NCI-H524 (cell line): Measurements from ENCODE around the gene IP6K3.
A peak's percentile ranks its signal among the peaks of the same experiment; 100 is the strongest.

Source experiments
- DNase-seq, 2 experiments: peaks; one replicate each; lab custom pipeline; 2025; lab: John Stamatoyannopoulos, UW

IP6K3 gene

DNA sequence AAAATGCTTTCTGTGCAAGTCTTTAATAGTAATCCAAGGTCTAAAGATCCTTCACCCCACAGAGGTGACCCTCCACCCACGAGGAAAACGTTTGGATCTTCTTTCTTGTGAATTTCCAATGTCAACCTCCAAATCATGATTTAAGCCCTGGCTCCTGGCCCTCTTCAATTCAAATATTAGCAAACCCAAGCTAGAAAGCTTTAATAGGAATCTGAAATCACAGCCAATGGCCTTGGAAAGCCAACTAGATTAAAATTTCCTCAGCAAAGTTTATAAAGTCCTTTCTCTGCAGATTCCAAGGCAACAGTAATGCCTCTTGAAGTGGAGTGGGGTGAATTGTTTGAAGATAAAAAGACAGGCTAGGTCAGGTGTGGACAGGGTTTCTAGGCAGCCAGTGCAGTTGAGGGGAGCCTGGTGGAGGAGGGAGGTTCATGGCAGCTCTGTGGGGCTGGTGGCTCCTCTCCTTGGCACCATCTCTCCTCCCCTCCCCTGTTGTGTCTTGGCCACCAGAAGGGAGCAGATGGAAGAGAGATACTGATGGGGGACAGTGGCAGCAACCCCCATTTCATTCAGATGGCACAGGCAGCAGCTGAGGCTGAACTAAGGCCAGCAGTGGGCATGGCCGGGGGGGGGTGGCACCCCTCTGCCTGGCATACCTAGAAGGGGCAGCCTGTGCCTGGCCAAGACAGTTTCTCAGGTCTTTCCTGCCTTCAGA, 23.2 kb downstream of the IP6K3 start:
- no peak for DNase-seq

DNA sequence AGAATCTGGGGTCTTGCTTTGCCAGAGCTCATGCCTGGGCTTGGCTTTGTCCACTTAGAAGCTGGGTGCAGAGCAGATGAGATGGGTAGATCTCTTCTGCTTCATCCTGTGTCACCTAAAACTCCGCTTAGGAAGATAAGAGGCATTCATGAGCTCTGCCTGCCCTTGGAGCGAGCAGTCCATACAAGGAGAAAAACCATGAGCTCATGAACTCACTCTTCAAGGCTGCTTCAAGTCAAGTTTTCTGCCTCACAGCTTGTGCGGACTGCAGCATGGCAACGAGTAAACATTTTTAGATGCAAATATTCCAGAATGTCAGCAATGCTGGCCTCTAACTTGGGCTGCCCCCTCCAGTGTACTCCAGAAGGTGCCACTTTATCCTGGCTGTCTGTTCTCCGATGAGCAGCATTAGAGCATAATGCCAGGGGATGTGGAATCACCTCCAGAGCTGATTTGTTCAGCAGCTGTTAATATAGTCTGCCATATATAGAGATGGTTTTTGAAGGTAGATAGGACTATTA, 24.5 kb downstream of the IP6K3 start:
- DNase-seq = no peak

DNA sequence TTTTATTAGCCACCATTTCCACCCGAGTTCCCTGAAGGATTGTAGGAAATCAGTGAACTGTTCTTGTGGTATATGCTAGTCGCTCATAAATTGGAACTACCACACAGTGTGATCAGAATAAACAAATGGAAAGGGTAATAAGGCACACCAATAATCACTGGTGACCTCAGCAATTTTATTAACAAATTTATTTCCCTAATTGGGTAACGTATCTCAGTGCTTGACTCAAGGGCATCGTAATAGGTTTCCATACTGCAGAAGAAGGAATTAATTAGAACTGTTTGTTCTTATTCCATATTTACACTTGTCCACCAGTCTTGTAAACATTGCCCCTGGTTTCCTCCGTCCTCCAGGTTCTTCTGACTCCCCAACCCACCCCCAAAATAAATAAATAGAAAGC, 25.2 kb downstream of the IP6K3 start:
- no peak for DNase-seq

DNA sequence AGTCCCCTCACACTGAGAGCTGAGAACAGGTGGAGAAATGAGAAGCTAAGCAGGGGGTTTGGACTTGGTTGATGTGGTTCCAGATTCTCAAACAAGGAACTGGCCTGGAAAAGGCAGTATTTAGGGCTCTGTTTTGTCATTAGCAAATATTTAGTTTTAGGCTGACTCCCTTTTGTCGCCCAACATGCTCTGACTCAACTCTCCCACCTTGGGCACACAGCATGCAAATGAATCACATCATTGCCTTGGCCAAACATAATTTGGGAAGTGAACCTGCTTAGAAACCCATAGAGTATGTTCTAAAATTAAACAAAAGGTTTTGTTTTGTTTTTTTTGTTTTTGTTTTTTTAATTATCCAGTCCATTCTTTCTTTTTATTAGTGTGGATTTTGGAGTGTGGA, 25.7 kb downstream of the IP6K3 start:
- no peak for DNase-seq

DNA sequence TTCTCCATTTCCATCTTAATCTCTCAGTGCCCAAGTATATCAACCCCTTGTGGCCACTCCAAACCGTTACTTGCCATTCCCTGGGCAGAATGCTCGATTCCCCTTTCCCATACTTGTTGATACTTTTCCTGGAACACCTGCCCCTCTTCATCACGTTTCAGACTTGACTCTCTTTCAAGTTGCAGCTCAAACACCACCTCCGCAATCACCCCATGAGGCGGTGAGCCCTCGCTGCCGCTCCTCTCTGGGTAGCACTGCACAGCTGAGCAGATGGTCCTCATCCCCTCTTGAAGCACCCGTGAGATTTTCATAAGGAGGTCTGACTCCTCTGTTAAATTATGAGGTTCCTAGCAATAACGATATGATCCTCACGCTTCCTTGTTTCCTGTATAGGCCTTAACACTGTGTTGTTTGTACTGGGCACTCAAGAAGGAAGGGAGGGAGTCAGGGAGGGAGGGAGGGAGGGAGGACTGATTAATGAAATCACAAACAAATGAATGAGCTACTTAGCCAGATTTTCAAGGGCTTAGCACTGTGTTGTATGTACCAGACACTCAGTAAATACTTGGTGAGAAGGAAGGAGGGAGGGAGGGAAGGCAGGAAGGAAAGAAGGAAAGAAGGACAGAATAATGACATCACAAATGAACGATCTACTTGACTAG, 27.2 kb downstream of the IP6K3 start:
- DNase-seq = peak; percentile 97 to 99

DNA sequence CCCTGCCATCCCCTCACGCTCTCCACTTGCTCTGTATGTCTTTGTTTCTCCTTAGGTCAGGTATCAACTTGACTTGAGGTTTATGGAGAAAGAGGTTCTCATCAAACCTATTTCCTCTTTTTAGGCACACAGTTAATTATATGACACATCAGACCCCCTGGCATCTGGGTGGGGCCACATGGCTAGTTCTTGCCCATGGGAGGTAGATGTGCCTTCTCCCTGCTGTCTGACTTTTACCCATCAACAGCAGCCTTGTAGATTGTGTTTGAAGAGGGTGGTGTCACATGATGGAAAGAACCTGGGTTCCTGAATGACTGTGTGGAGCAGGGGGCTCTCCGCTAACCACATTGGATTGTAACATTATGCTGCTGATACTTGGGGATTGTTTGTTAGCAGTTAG, 28.0 kb downstream of the IP6K3 start:
- no peak for DNase-seq

DNA sequence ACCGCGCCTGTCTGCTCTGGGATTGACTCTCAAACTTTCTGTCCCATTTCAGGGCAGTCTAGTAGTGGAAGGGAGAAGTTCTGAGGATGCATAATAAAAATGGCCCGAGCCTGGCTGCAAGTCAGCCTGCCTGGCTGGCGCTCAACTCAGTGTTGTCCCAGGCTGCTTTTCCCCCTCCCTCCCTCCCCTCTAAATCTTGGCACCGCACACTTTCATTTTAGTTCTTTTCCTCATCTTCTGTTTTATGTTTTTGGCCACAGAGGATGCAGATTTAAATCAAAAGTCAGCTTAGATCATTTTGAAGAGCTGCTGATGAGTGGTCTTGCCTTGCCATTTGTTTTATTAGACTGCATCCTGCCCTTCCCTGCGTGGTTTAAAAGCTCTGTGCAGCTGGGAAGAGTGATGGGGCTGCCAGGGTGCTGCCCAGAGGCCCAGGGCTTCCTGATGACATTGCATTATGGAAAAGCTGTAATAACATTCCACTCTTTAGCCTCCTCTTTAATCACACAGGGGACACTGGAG, 28.7 kb downstream of the IP6K3 start:
- no peak for DNase-seq

DNA sequence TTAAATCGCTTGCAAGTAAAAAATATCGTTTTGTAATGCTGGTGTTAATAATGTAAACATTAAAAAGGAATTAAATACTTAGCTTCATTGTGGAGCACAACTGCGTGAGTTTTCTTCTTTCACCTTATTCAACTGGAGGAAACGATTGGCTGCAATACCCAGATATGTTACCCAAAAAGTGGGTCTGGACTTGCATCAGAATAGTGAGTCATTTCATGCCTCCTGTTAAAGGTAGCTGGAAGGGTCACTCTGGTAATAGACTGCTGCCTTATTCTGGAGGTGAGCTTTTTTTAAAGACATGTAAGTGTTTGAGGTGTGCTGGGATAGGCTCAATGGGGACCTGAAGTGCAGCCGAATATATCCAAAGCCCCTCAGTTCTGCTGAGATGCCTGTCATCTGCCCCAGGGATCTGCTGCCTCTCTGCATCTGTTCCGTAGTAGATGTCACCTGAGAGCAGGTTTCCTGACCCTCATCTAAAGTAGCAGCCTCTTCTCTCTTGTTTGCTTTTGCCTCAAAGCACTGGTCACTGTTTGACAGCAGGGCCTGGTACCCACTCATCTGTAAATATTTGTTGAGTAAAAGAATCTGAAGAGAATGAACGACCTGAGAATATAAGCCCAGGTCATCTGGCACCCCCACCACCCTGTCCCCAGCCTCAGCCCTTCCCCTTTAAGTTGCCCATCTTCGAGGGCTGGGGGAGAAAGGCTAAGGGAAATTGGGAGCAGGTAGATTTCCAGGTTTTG, 29.6 kb downstream of the IP6K3 start:
- DNase-seq = peak in 1 of 2 experiments; percentile 19

DNA sequence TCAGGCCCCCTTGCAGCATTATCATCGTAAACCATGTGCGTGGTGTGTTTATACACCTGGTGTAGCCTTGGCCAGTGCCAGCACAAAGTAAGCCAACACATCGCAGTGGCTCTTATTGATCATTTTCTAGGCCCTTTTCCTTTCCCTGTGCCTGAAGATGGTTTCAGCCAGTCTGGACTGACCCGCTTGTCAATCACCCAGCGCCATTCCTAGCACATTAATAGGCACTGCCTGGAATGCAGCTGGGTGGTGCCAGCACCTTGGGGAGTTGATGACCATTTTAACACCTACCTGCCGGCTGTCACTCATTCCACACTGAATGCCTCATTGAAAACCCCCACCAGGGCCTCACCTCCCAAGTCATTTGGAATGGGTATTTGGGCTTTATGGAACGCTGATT, 30.3 kb downstream of the IP6K3 start:
- DNase-seq = no peak

DNA sequence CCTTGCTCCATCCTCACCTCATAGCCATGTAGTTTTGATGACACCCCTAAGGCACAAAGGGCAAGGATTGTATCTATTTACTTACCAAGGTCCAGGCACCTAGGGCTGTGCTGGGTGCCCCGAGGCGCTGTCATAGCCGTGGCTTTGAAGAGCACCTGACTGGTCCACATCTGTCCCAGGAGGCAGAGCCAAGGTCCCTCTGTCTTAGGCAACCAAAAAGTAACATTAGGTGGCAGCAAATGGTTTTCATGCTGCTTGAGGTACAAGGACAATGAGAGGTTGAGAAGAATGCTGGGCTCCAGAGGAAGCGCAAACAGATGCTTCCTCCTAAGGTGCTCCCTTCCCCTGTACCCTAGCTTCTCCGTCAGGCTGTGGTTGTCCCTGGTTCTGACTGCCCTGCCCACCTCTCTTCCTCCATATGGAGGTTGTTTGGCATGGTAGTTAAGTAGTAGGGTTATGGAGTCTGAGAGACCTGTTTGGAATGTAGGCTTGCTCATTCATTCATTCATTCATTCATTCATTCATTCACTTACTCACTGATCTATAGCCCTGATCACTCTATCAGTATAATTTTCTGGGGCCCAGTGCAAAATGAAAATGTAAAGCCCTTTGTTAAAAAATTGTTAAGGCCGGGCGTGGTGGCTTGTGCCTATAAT, 32.2 kb downstream of the IP6K3 start:
- DNase-seq = peak in 1 of 2 experiments; percentile 68

DNA sequence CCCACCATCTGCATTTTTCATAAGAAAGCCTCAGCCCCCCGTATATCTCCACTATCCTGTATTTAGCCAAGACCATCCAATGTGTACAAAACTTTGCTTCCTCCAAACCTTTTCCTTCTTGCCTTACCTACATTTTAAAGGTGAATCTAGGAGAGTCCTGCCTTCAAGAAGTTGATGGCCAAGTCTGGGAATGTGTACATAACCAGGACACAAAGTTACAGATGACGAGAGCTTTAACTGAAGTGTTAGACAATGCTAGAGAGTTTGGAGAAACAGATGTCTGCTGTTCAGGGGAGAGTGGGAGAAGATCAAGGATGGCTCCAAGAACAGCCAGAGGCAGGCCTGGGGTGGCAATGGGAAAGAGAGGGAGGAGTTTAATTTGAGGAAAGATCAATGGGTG, 32.9 kb downstream of the IP6K3 start:
- DNase-seq = no peak

DNA sequence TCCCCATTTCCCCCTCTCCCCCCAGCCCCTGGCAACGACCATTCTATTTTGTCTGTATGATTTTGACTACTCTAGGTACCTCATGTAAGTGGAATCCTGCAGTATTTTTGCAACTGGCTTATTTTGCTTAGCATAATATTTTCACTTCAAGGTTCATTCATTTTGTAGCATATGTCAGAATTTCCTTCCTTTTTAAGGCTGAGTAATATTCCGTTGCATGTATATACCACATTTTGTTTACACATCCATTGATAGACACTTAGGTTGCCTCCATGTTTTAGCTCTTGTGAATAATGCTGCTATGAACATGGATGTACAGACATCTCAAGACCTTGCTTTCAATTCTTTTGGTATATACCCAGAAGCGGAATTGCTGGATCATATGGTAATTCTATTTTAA, 33.8 kb downstream of the IP6K3 start:
- DNase-seq = no peak

DNA sequence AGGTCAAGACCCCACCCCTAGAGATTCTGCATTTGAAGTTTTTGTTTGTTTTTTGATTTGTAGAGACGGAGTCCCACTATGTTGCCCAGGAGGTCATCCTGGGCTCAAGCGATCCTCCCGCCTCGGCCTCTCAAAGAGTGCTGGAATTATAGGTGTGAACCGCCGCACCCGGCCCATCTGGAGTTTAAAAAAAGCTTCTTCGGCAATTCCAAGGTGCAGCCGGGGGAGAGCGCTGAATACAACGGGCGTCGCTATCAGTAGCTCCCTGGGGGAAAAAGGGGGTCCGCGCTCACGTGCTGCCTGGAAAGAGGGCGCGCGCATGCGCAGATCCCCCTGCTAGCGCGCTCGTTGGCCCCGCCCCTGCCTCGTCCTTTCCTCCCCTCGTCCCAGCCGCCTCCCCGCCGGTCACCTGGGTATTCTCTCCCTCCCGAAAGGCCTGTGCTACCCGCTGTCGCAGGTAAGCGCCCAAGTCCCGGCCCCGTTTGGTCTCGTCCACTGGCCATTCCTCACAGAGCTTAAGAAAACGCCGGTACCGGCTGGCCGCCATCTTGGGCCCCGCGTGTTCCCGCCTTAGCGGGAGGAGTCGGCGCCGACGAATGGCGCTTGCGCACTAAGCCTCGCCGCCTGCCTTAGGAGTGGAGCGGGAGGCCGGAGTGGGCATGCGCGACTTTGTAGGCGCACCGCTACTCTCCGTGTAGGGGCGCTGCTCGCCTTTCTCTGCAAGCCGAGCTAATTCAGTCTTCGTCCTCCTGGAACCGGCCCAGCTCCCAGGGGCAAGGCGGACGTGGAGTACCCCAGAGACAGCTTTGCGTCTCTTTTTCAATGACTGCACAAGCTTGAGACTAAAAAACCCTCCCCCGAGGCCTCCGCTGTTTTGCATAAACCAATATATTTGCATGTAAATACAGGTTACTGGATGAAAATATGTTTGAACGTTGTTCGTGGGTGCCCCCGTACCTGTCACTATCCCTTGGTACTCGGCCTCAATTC, 35.3 kb downstream of the IP6K3 start, which contains the start of gene UQCC2:
UQCC2 (minus strand) TSS at position 561 of the 990 bp plus-strand sequence; CDS start at position 547, 14 bp downstream.
- DNase-seq = peak; percentile 97 to 98

DNA sequence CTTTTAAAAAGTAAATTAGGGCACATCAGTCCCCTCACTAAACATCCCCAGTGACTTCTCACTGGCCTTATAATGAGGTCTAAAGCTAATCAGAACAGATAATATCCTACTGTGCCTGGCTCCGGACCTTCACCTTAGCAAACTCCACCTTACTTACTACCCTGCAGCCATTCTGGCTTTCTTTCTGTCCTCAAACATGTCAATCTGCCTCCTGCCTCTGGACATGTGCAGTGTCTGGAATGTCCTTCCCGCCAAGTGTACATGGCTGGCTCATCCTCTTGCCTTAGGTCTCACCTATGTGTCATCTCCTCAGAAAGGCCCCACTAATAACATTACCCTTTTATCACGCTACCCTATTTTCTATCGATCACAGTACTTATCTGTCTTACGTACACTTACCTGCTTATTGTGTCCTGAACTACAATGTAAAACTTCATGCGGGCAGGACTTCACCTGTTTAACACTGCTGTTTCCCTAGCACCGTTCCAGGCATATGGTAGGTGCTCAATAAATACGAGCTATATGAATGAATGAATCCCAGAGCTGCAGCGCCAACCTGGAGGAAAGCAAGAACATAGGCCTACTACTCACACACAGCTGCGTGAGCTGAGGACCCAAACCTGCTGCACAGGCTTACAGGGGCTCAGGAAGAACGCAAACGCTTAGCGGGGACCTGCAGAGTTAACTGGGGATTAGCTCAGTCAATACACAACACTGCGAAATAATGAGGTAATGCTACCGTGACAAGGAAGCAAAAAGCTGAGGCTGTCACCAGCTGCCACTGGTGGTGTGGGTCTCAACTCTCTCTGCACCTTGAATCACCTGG, 36.2 kb downstream of the IP6K3 start:
- DNase-seq = peak; percentile 61 to 74

DNA sequence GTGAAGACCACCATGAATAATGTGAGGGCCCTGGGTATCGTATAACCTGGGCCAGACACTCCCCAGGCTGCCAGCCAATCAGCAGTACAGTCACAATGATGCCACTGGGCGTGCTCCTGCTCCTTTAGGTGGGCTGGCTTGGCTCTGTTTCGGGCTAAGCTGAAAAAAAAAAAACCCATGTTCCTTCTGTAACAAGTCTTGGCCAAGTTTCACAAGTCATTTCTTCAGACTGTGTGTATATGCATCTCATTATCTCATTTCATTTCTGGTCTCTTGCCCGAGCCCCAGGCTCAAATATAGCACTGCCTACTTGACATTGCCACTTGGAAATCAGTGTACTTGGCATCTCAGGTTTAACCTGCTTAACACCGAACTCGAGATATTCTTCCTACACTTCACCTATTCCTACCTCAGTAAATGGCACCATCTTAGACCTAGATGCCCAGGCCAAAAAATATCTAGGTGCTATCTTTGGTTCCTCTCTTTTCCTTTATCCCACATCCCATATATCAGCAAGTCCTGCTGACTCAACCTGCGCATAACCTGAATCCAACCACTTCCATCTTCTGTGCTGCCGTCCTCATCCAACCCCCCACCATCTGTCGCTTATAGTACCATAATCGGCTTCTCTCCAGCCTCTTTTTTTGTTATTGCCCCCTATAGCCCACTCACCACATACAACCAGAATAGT, 37.0 kb downstream of the IP6K3 start:
- DNase-seq = peak; percentile 43 to 73

DNA sequence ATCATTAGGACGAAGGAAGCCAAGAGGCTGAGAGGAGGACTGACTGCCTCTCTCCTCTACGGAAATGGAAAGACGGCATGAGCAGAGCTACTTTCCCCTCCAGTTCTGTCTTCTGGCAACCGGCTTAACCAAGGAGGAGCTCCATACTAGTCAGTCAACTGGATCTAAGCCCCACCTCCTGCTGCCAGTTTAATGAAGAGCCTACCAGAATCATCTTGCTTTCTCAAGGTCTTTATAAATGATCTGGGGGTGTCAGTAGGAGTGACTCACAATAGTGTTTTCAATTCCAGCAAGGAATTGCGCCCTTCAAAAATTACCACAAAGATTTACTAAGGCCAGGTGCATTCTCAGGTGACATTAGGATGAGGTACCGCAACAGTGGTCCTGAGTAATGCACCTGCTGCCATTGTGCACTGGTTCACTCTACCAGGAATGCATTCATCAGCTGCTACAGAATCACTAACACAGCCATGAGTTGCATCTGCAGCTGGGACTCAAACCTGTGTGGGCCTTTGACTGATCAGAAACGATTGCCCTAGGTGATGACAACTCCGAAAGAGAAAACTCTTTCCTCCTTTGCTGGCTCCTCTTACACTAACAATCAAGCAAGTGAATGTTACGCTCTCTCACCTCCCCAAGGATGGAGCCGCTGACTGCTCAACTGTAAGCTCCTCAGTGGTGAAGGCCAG, 38.0 kb downstream of the IP6K3 start:
- DNase-seq = no peak

DNA sequence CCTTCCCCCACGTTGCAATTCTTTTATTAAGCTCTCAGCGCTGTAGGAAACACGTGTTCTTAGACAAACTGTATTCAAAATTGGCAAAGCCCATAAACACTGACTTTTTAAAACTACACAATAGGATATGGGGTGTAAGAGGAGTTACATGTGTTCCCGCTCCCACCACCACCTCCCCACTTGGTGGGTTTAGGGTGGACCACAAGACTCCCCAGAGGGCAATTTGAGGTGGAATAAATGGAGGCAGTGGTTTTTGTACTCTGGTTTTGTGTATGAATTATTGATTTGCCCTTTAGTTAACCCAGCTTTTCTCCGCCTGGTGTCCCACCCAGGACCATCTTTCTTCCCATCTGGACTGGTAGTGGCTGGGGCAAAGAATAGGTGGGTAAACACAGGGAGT, 38.9 kb downstream of the IP6K3 start:
- DNase-seq = no peak

DNA sequence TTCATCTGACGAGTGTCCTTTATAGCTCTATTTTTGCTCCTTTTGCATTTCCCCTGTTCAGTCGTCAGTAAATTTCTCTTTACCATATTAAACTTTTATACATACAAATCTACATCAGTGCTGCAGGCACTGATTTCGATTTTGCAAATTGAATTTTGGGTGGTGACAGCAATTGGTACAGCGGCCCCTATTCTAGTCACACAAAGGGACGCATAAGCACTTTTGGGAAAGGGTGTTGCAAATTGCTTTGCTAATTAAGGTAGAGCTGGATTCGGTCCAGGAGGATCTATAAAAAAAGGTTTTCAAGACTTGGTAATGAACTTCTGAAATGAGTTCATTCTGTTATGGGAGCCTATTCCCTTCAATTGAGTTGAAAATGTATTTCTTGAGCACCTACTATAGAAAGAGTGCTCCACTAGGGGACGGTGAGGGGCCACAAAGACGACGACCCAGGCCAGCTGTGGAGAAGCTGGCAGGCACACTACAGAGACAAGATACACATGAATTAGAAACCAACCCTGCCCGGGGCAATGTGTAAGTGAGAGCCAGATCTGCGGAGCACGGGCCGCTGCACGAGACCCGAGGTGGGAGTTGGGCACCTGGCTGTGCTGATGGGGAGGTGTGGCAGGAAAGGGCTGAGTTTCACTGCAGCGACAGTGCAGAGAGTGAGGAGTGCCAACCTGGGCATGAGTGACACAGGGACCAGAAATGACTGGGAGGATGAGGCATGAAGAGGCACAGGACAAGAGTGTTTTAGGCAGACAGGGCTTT, 40.6 kb downstream of the IP6K3 start:
- no peak for DNase-seq
